Measurements from ENCODE around the gene MCTP2. TPM values are rescaled to one million over a fixed set of nuclear protein-coding genes. Genes with fewer than 3 reads are reported as not detected.

The MCTP2 gene, protein sequence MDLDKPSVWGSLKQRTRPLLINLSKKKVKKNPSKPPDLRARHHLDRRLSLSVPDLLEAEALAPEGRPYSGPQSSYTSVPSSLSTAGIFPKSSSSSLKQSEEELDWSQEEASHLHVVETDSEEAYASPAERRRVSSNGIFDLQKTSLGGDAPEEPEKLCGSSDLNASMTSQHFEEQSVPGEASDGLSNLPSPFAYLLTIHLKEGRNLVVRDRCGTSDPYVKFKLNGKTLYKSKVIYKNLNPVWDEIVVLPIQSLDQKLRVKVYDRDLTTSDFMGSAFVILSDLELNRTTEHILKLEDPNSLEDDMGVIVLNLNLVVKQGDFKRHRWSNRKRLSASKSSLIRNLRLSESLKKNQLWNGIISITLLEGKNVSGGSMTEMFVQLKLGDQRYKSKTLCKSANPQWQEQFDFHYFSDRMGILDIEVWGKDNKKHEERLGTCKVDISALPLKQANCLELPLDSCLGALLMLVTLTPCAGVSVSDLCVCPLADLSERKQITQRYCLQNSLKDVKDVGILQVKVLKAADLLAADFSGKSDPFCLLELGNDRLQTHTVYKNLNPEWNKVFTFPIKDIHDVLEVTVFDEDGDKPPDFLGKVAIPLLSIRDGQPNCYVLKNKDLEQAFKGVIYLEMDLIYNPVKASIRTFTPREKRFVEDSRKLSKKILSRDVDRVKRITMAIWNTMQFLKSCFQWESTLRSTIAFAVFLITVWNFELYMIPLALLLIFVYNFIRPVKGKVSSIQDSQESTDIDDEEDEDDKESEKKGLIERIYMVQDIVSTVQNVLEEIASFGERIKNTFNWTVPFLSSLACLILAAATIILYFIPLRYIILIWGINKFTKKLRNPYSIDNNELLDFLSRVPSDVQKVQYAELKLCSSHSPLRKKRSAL
- total RNA-seq, result 50.7 TPM

DNA sequence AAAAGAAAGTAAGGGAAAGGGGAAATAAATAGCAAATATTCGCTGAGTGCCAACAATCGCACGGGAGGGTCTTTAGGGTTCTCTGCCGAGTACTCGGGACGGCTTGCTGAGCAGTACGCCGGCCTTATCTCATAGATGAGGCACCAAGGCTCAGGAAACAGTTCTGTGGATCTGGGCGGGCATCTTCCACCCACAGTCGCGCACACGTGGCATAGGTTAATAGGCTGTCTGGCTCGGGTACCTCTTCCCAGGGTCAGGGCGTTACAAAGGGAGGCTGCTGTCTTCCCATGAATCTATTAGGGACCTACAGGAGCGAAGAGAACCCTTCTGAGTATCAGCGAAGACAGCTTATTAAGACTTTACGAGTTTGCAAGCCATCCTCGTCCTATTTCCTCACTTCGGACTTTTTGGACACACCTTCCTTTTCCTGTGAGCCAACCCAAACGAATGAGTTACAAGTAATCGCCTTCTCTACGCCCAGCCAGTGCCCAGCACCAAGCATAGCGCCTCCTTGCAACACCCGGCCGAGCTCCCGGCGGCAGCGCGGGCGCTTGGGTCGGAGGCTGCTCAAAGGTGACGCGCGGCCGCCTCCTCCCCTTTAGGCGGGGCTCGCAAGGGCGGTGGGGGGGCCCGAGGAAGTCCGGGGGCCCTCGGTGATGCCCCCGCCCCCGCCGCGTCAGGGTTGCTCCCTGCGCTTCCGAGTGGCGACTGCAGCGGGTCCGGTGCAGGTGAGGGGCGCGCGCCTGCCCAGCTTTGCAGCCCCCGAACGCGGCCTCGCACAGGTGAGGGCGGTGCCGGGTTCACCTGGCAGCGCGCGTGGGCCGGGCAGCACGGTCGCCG, at the start of gene MCTP2:
TSS of gene MCTP2 (plus strand) at position 679 of the 840 bp plus-strand sequence. CDS start 66,705 bp downstream, outside the sequence.
- peak; percentile 87 for DNase-seq (ENCODE audit: low spot score)

DNA sequence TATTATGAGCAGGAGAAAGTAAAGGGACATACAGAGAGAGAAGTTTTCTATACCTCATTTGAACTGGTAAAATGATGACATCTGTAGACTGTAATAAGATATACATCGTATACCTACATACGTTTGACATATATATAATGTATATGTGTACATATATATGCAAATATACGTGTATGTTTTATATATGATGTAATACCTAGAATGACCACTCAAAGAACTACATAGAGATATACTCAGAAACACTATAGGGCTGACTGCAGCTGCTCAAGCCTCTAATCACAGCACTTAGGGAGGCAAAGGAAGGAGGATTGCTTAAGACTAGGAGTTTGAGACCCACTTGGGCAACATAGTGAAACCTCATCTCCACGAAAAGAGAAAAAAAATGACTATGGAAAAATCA, 48.5 kb upstream of the MCTP2 start:
- DNase-seq (ENCODE audit: low spot score), result no peak

DNA sequence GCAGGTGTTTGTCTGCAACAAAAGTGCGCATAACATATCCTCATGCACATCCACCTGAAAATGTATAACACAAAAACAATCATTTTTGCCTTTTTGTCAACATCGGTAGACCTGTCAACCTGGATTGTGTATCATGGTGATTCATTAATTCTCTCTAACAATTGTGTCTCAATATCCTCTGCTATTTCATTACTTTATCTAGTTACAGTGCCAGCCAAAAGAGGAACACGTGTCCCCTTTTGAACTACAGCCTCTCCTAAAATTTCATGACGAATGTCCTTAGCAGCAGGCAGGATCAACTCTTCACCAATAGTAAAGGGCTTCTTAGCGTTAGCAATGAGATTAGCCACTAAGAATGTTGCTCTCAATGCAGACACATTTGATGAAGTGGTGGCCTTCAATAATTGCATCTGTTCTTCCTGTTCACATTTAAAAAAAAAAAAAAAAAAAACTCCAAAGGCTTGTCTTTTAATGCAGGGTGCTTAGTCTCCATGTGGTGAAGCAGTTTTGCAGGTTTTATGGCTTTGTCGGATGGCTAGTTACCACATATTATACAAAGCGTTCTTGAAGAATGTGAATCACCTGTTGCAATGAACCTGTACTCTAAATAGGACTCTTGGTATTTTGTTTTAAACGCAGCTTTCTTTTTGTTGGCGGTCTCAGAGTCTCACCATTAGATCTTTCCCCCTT, 45.7 kb upstream of the MCTP2 start:
- DNase-seq (ENCODE audit: low spot score), result no peak

DNA sequence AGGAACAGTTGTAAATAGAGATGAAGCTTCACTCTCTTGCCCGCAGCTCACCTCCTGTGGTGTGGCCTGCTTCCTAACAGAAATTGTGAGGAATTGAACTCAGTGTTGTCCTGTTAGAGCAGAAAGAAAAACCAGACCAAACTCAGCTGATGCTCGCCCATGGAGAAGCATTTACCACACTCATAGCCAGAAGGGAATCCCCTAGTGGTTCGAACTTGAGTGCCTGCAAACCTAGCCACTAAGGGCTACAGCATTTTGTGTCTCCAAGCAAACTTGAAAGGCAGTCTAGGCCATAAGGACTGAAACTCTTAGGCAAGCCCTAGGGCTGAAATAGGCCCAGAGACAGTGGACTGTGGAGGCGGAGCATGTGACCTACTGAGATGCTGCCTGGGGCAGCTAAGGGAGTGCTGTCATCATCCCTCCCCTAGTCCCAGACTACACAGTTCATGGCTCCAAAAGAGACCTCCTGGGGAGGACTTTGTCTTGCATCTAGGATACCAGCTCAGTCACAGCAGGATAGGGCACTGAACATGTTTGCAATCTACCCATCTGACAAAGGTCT, 44.5 kb upstream of the MCTP2 start:
- no peak for DNase-seq (ENCODE audit: low spot score)

DNA sequence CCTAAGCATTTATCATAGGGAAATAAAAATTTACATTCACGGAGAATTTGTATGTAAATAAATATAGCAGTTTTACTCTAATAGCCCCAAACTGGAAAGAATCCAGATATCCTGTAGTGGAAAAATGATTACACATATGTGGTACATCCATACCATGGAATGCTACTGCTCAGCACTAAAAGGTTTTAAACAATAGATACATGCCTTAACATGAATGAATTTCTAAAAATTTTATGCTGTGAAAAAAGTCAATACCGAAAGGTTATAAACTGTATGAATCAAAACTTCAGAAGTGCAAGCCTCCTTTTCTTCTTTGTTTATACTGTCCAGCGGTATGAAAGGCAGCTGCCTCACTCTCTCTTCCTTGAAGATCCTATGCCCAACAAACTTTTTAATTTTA, 37.5 kb upstream of the MCTP2 start:
- no peak for DNase-seq (ENCODE audit: low spot score)

DNA sequence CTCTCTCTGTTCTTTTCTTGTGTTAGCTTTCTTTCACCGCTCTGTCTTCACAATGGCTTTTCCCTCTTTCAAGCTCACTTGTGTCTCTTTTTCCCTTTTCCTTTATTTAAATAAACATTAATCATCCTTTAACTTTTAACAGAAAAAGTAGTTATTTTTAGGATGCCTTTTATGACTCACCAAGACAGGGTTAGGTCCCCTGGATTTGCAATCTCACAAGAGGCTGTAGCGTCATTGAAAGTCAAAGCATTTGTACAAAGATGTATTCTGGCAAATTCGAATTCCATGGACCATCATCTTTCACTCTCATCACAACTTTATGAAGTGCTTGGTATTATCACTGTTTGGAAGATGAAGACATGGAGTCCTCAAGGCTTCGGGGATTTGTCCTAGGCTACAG, 34.8 kb upstream of the MCTP2 start:
- no peak for DNase-seq (ENCODE audit: low spot score)

DNA sequence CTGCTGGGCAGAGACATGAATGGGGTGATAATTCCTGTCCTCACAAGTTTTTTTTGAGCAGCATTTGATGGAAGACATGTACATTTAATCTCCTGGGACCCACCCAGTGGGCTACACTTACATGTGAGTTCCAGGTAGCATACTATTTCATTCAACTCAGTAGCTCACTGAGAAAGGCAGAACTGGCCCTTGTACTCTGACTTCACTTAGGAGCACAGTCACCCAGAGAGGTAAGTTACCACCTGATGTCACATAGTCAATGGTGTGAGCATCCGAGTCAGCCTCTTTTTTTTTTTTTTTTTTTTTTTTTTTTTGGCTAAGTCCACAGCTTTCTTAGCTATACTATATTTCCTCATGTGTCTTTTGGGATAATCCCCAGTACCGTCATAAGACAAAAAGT, 32.7 kb upstream of the MCTP2 start:
- no peak for DNase-seq (ENCODE audit: low spot score)

DNA sequence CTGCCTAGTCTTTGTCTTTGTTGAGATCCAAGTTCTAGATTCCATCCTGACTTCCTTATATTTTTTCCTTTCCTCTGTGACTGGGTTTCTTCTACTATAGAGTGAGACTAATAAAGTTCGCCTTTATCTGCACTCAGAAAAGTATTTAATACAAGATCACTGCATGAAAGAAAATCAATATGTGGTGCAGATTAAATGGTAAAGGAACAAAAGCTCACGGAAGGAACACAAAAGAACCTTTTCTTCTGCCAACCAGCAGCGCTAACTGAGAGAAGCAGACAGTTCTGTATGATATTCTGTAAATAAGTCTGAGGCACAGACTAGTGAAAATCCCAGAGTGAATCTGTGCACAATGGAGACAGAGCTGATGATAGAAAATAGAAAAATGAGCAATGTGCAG, 31.6 kb upstream of the MCTP2 start:
- no peak for DNase-seq (ENCODE audit: low spot score)

DNA sequence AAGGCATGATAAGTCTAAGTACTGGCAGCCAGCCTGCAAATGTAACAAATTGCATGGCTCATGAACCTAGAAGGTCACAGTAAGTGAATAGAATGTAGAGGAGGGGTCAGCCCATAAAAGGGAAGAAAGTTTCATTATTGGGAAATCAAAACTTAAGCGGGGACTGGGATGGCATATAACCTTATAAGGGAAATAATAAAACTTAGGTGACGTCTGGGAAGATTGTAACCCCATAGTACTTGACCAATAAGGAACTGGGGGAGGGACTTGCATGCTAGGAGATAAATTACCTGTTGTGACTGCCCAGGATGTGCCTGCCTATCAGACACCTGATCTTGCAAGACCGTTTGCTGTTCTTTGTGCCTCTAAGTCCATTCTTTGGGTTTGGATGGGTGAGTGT, 28.1 kb upstream of the MCTP2 start:
- DNase-seq (ENCODE audit: low spot score), result no peak

DNA sequence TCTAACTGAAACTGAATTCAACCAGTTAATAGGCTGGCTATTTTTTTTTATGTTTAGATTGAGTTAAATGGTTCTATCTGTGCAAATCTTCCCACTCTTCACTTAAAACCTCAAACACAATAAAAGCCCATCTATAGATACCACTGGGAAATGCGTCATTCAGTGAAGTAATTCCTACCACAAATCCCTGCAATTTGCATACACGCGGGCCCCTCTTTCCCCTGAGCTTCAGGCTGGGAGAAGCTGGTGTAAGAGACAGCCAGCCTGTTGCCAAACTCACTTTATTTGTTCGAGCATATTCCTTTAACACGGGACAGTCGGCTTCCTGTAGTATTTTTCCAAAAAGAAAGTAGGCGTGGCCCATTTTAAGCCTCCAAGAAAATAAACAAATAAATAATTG, 26.0 kb upstream of the MCTP2 start:
- DNase-seq (ENCODE audit: low spot score), result no peak

DNA sequence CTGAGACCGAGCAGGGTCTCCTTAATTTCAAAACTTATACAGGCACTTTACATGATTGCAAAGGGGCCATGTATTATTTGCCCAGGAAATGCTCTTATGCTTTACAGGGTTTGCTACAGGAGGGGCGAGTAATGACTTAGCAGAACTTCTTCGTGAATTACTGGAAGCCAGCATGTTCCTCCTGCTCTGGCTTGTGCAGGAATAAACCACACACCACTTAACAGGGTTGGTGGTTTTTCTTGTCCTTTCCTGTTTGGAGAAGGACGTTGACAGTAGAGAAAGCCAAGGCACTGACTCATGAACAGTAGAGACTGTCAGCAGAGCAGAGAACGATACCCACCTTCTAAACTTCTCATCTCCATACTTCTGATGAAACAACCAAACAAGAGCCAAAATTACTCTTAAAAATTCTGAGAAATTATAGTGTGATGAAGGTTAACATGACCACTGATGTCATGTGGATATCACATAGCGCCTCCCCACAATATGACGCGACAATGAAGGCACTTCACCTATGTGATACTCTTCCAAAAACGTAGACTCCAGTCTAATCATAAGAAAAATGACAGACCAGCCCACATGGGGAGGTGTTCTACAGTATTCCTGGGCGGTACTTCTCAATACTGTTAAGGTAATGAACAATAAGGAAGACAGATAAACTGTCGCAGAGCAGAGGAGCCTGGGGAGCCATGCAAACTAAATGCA, 24.7 kb upstream of the MCTP2 start:
- DNase-seq (ENCODE audit: low spot score), result no peak

DNA sequence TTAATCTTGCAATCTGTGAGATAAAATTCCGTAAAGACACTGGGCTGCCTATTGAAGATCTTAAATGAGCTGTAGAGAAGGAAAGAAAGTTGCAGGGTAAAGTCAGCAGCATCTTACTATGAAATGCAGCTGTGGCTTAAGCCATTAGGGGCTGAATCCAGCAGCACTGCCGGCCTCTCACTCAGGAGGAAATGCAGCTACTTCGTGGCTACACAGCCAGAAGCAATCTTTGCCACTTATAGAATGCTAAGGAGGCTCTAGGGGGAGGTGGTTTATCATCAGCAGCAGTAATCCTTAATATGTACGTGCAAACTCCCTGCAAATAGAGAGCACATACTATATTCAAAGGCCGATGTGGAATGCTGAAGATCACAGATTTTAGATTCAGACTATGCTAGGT, 19.1 kb upstream of the MCTP2 start:
- DNase-seq (ENCODE audit: low spot score), result no peak

DNA sequence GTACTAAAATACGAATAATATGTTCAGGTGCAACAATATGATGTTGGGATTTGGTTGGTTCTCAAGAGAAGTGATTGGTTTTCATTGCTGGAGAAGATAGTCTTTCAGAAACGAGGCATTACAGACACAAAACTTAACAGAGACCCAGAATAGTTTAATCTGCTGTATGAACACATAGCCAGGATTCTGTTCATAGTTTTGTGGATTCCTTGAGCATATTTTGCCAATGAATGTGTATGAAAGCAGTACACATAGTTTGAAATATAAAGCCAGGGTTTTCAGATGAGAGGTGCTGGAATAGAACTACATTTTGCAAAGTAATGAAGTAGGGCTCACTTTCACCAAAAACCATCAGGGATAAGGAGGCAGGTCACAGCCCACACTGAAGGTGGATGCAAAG, 5.7 kb upstream of the MCTP2 start:
- no peak for DNase-seq (ENCODE audit: low spot score)

DNA sequence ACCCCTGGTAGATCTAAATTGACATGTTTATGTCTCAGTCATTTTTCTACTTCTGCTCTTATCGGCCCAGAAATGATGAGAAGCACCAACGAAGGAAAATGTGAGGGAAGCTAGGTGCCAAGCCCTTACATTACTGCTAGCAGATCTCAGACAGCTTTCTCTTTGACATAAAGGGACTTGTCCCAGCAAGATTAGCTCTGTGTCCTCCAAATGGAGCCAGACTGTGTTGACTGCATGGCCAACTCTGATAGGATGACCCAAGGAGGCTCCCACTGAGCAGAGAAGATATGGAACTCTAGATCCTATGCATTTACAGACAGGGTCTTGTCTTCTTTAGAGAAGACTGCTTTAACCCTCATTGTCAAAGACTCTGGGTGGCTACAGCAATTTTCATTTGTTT, 2.8 kb upstream of the MCTP2 start:
- no peak for DNase-seq (ENCODE audit: low spot score)

DNA sequence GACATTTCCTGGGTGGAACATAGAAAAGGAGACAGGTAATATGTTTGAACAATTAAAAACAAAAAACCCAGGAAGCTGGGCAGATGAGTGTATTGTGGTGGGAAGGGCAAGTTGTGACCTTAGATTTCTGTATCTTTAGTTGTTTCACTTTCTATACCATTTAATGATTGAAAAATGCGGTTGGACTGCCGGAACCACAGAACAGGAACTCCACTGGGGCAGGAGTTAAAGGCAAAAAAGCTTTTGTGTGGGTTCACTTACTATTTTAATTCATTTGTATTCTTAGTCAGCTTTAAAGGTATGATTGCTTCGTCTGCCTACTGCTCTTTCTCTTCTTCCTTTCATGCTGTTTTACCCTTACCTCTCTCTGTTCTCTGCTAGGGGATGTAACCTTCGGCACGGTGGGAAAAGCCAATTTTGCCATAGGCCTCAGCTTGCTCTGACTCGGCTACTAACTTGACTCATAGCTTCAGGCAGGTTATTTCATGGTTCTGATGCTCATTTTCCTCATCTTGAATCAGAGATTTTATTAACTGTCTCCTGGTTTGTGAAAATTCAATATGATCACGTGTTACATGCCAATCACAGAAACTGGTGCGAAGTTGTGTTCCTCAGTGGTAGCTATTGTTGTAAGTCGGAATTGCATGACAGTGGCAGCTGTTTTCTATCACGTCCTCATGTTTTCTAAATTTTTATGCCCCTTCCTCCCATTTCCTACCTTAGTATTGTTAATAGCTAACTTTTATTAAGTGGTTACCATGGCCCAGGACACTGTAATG, 1.6 kb upstream of the MCTP2 start:
- DNase-seq (ENCODE audit: low spot score), result no peak

DNA sequence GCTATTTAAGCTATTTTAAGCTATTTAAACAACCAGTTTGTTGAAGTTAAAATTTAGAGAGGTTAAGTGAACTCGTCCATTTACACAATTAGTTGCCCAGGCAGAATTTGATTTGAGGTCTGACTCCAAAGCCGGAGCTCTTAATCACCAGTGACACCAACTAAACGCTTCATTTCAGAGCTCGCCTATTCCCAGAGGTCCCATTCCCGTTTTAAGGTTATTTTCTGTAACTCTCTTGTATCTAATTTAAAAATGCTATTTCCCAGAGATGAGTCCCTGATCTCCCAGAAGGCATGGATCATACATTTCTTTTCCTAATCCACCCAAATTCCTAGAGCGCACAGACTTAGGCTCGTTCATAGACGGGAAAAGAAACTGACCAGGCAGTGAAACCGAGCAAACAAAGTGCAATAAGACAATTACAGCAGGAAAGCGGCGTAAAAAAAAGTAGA, 904 bp upstream of the MCTP2 start:
- DNase-seq (ENCODE audit: low spot score), result no peak

DNA sequence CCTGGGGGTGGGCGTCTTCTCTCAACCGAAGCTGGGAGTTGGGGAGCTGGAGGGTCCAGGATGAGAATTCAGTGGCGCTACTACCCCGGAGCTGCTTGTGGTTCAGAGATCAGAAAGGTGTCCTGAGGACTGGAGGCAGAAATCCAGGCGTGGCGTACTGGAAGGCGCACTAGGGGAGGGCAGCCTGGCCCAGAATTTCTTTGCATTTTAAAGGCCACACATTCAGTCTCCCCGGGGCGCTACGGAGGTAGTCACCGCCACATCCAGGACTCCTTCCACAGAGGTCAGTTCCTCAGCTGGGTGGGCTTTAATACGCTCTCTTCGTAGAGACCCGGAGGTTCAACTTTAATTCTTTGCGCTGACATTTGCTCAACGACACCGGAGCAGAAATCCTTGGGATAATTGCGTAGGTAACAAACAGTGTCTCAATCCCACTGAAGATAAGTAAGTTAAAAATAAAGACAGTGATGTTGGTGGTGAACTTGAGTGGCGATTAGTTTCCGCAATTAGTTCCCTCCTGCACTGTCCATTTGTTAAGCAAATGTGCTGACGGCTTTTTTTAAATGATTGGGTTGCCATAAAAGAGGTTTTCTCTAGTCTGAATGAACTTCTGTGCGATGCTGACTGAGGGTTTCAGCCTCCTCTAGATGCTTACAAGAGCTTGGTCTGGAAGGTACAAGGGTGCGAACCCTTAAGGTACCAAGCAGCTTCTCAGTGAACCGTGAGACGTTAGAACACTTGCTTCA, 535 bp downstream of the MCTP2 start:
- no peak for DNase-seq (ENCODE audit: low spot score)

DNA sequence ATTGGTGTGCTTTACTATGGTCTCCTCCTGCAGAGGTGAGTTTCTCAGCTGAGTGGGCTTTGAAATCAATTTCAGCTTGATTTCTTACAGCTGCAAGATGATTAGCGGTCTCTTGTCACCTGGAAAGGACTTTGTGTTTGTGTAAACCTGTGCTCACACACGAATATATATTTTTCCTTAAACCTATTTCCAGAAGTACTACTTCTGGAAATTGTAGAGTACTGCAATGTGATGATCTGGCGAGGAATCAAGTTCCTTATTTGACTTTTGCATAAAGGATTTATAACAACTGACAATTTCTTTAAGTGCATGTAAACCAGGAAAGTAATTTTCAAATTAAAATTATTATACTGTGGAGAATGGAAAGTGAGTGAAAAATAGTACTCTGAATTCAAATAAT, 2.1 kb downstream of the MCTP2 start:
- no peak for DNase-seq (ENCODE audit: low spot score)

DNA sequence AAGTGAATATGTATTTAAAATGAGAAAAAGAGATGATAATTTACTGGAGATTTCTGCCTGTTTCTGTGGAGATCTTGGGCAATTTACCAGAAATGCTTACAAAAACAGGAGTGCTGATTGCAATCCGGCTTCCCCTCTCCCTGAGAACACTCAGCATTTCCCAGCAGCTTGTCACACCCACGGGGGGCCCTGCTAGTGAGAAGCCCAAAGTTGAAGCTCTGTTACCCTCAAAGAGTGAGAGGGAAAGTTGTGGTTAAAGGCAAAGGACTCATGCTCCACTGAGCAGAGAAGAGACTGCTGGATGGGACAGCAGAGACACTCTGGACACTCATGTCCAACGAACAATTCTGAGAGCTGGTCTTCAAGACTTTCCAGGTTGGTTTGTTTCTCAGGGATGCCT, 2.9 kb downstream of the MCTP2 start:
- no peak for DNase-seq (ENCODE audit: low spot score)

Data from ureter (tissue), 1 donor.